Fibroblast of villous mesenchyme (primary cell): ENCODE data around the gene SPACA4. TPM values are rescaled to one million over a fixed set of nuclear protein-coding genes. Genes with fewer than 3 reads are reported as not detected.
"Not testable (repeated sequence)": the region's sequence is repeated elsewhere in the genome, so short reads cannot be mapped to it uniquely, and the experiment has no call there.

Experiments
- DNase-seq: peaks from one replicate; pipeline ENCODE4 v3.0.0-alpha.2; 2010; ENCODE audit warnings: low read depth
- H3K4me3 ChIP-seq: 2 replicates; pipeline ENCODE4 v1.5.1; 2011; ENCODE audit warnings: low read depth, mild to moderate bottlenecking, low read length
- total RNA-seq: library from RNA; depleted of rRNA; stranded (reverse); fragments of >200 nt; gene quantifications from 2 replicates; pipeline ENCODE4 v1.2.3, GENCODE V29; 2012
- TF ChIP-seq, protein P1 (sequence below): IDR thresholded peaks from 2 replicates; pipeline ENCODE4 v1.5.1; 2012; ENCODE audit warnings: low read depth, mild to moderate bottlenecking, low read length; ENCODE audit not compliant: insufficient read depth

The SPACA4 gene
- total RNA-seq, 1 donor = not detected

DNA sequence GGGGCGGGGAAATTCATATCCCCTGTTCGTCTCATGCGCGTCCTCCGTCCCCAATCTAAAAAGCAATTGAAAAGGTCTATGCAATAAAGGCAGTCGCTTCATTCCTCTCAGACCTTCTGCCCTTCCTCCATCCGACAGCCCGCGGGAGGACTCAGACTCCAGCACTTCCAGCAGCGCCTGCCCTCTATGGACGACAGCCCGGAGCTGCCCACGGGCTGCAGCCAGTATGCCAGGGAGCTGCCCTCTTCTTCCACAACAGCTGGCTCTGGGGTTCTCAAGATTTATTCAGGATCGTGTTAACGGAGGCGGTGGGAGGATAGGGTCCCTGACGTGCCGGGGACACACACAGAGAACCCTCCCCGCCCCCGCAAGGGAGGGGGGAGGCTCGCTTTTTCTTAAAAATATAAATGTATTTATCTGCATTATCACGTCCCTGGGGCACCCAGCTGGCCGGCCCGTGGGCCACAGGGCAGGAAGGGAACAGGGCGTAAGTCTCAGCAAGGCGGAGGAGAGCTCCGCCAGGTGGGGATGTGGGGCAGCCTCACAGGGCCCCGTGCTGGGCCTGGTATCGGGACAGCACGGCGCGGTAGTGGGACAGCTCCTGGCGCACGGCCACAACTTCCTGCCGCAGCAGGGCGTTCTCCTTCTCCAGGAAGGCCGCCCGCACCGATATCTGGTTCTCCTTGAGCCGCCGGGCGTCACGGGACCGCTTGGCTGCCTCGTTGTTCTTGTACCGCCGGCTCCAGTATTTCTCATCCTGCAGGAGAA, 23.9 kb downstream of the SPACA4 start:
- no peak overlapping the region for H3K4me3 ChIP-seq
- DNase-seq = peak; percentile 75
- TF ChIP-seq, protein P1, sequence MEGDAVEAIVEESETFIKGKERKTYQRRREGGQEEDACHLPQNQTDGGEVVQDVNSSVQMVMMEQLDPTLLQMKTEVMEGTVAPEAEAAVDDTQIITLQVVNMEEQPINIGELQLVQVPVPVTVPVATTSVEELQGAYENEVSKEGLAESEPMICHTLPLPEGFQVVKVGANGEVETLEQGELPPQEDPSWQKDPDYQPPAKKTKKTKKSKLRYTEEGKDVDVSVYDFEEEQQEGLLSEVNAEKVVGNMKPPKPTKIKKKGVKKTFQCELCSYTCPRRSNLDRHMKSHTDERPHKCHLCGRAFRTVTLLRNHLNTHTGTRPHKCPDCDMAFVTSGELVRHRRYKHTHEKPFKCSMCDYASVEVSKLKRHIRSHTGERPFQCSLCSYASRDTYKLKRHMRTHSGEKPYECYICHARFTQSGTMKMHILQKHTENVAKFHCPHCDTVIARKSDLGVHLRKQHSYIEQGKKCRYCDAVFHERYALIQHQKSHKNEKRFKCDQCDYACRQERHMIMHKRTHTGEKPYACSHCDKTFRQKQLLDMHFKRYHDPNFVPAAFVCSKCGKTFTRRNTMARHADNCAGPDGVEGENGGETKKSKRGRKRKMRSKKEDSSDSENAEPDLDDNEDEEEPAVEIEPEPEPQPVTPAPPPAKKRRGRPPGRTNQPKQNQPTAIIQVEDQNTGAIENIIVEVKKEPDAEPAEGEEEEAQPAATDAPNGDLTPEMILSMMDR = peak; percentile 7

DNA sequence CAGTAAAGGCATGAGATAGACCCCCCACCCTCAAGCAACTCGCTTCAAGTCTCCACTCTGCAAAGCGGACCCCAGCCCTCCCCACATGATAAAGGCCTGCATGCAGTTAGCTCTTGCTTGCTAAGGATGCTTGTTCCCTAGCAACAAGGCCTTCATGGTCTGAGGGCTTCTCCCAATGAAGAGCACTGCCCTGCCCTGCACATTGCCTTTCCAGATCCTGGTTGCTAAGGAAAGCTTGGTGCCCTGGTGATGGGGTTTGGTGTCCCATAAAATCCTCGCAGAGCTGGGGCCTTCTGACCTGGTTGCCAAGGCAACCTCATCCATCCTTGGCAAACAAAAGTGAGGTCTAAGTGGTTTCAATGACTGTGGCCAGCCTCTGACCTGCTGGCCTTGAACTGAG, 24.7 kb downstream of the SPACA4 start:
- no peak overlapping the region for H3K4me3 ChIP-seq
- no peak for DNase-seq
- TF ChIP-seq, protein P1 = no peak

DNA sequence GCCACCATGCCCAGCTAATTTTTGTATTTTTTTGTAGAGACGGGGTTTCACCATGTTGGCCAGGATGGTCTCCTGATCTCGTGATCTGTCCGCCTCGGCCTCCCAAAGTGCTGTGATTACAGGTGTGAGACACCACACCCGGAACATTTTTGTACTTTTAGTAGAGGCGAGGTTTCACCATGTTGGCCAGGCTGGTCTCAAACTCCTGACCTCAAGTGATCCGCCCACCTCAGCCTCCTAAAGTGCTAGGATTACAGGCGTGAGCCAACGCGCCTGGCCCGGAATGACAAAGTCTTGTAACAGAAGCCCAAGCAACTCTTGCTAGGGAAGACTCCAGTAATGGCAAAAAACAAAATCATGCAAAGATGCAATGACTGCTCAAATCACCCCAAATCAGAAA, 25.7 kb downstream of the SPACA4 start:
- not testable (repeated sequence) for DNase-seq, H3K4me3 ChIP-seq

DNA sequence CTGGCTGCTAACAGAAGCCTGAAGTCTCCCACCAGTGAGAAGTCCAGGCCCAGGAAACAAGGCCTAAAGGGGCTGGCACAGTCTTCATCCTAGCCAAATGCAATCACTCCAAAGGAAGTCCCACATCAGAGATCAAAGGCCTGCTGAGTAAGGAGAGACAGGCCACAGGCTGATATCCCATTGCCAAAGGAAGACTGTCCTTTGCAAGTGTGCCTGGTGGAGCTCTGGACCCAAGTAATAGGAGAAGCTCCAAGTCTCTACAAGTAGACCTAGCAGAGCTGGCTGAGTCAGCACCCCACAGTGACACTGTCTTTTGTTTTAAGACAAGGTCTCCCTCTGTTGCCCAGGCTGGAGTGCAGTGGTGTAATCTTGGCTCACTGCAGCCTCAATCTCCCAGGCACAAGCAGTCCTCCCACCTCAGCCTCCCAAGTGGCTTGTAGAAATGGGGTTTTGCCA, 26.2 kb downstream of the SPACA4 start:
- TF ChIP-seq, protein P1 = no peak
- DNase-seq = no peak
- no peak overlapping the region for H3K4me3 ChIP-seq

DNA sequence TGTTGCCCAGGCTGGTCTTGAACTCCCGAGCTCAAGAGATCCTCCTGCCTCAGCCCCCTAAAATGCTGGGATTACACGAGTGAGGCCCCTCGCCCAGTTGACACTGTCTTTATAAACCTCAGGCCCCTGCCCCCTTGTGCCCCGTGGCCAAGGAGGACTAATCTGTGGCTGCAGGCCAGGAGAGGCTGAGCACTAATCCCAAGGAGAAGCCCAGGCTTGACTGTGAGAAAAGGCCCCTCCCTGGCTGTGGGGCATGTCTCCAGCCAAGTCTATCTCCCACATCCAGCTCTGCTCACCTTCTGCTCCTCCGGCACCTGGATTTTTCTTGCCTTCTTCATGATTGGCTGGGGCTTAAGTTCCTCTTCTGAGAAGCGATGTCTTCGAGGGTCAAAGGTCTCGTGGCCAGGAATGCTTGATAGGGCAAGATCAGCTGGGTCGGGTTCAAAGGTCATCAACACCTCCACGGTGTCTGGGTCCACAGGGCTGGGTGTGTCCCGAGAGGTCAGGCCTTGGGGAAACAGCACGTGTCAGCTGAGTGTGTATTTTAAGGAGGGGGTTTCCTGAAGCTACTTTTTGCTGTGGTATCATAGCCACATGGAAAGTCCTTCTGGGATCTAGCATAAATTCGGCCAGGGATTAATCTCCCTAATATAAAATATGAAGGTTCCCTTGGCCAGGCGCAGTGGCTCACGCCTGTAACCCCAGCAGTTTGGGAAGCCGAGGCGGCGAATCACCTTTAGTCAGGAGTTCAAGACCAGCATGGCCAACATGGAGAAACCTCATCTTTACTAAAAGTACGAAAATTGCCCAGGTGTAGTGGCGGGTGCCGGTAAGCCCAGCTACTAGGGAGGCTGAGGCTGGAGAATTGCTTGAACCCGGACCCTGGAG, 26.9 kb downstream of the SPACA4 start:
- TF ChIP-seq, protein P1 = no peak
- no peak for DNase-seq
- H3K4me3 ChIP-seq = peak overlapping the region; percentile 40

DNA sequence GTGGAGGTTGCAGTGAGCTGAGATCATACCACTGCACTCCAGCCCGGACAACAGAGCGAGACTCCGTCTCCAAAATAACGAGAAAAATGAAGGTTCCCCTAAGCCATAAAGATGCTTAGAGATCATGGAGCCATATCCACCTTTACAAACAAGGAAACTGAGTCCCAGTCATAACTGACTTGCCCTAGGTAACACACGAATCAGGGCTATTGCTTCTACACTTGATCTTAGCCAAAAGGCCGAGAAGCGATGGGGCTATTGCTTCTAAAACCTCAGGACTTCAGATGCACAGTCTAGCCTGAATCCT, 27.4 kb downstream of the SPACA4 start:
- TF ChIP-seq, protein P1 = no peak
- no peak for DNase-seq
- H3K4me3 ChIP-seq = peak overlapping the region; percentile 40
